ENCODE measurements around the gene ENPP7.

Gene ENPP7

DNA sequence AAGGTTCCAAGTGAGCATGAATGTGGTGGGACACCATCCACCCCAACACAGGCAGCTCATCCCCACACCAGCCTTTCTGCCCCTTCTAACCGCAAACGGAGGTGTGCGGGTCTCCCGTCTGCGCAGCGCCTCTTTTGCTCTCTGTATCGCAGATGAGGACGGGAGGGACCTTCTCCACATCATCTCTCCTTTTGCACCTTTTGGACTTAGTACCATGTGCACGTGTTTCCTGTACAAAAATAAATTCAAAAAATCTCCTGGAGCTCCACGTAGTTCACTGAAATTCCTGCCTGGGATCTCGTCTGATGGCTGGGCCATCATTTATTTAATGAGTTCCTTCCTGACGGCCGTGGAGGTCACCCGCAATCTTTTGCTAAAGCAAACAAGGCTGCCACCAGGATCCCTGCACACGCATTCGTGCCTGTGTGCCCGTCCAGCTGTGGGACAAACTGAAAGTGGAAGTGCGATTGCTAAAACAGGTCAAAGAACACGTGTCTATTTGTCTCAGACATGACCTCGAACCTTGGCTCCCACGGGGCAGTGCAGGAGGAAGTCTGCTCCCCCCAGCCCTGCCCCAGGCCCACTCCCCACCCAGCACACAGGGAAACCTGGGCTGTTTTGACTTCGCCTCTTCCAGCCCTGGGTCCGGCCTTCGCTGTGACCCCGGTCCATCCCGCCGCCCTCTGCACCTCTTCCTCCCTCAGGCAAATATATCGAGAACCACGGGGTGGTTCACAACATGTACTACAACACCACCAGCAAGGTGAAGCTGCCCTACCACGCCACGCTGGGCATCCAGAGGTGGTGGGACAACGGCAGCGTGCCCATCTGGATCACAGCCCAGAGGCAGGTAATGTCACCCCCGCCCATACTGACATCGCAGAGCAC is 2.3 kb downstream of the ENPP7 start:
- DNase-seq (ENCODE audit: low read depth) = no peak

- no peak for DNase-seq (ENCODE audit: low read depth)
Observed at GRCh38 chr17:79733692-79734070, 2.9 kb downstream of the ENPP7 start.

- DNase-seq (ENCODE audit: low read depth) = no peak
Observed at GRCh38 chr17:79735096-79735495, 4.4 kb downstream of the ENPP7 start.

DNA sequence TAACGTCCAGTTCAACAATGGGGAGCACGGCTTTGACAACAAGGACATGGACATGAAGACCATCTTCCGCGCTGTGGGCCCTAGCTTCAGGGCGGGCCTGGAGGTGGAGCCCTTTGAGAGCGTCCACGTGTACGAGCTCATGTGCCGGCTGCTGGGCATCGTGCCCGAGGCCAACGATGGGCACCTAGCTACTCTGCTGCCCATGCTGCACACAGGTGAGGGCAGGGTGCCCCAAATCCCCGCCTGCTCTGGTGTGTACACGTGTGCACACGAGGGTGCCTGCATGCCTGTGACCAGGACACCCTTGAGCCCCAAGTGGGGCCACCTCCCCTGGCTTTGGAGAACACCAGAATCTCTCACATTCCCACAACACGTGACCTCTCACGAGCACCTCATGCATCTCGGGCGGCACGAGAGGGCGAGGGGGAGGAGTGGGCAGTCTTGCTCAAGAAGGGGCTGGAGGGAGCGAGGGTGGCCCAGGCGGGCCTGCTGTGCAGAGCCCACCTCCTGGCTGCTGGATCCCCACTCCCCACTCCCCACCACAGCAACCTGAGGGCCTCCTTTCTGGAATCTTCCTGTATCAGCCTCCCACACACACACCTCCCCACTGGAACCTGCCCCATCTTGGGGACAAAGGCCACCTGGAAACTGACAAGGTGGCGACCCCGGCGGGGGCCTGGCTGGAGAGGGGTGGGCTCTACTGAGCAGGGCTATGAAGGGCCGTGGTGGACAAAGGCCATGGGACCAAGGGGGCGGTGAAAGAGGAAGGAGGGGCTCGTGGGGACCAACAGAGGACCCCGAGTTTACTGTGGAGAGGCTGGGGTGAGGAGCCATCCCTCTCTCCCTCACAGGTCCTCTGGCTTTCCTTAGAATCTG is 6.5 kb downstream of the ENPP7 start:
- DNase-seq (ENCODE audit: low read depth) = no peak

- DNase-seq (ENCODE audit: low read depth) = no peak
Observed at GRCh38 chr17:79737922-79738578, 7.3 kb downstream of the ENPP7 start.

DNA sequence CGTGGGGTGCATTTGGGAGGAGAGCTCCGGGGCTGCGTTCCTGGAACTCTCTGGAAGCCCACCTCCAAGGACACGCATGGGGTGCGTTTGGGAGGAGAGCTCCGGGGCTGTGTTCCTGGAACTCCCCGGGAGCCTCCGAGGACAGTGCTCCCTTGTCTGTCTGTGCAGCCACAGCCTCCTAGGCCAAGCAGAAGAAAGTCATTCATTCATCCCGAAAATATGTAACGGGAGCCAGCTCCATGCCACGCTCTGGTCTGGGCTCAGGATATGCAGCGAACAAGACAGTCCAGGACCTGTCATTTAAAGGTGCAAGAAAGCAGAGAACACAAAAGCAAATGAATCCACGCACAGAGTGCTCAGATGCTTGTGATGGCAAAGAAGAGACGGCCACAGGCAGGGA is 7.9 kb downstream of the ENPP7 start:
- no peak for DNase-seq (ENCODE audit: low read depth)

GRCh38 chr17:79739148-79740062 is 8.7 kb downstream of the ENPP7 start:
- no peak for DNase-seq (ENCODE audit: low read depth)

- no peak for DNase-seq (ENCODE audit: low read depth)
Observed at GRCh38 chr17:79740413-79740812, 9.7 kb downstream of the ENPP7 start.

- DNase-seq (ENCODE audit: low read depth) = no peak
Observed at GRCh38 chr17:79741401-79741750, 10.6 kb downstream of the ENPP7 start.

GRCh38 chr17:79741751-79742588 is 11.2 kb downstream of the ENPP7 start:
- peak; percentile 66 for DNase-seq (ENCODE audit: low read depth)

- no peak for DNase-seq (ENCODE audit: low read depth)
Observed at GRCh38 chr17:79742589-79742918, 11.8 kb downstream of the ENPP7 start.

DNA sequence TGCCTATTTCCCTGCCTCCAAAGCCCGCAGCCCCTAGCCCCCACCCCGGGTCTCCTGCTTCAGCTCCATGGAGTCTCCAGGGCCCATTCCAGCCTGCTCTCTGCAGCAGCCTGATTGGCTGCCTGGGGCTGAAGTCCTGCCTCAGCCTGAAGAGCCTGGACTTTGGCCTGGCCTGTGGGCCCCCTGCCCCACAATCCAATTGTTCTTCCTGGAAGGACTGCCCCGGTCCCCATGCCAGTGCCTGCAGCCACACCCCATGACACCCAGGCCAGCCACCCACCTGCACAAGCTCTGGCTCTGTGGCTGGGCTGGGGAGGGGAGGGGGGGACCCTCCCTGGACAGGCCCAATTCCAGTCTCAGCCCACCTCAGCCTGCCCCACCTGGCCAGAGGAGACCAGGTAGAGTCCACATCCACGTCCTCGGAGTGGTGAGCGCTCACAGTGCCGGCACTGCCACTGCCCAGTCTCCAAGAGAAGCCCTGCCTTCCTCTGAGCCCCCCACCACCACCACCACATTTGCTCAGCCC is 12.3 kb downstream of the ENPP7 start:
- no peak for DNase-seq (ENCODE audit: low read depth)

DNA sequence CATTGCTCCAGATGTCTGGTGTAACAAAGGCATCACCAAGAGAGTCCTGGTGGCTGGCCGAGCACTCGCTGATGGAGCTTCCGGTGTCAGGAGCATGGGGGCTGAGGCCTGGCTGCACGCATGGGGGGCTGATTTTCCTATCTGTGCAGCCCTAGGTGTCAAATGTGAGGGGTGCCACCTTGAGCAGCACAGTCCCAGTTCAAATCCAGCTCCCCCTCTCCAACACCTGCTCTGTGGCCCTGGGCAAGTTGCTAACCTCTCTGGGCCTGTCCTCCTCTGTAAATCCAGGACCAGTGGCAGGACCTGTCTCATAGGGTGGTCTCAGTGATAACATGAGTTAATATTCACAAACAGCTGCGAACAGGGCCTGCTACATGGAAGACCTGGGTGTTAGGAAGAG is 12.9 kb downstream of the ENPP7 start:
- no peak for DNase-seq (ENCODE audit: low read depth)

GRCh38 chr17:79745641-79746105 is 14.9 kb downstream of the ENPP7 start:
- no peak for DNase-seq (ENCODE audit: low read depth)

DNA sequence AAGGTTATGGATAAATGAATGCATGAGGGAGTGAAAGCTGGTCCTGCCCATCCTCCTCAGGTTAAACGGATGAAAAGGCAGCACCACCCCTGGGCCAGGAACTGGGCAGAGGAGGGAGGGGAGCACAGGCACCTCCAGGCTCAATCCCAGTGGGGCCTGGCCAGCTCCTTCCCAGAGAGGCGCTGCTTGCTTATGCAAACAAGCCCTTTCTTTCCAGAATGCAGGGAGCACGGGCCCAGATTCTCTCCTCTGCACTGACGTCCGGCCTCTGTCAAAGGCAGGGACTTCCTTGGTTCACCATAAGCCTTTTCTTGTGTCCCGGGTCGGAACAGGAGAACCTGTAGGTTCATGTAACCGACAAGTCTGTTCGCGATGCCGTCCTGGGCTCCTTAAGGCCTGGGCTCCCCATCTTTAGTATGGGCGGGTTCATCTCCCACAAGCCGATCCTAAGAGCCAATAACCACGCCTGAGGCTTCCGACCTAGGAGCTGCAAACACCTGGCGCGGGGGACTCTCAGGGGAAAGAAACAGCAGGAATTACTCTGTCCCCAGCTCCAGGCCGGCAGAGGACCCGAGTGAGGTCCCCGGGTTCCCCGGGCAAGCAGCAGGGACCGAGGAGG is 16.3 kb downstream of the ENPP7 start:
- DNase-seq (ENCODE audit: low read depth) = no peak

- no peak for DNase-seq (ENCODE audit: low read depth)
Observed at GRCh38 chr17:79747508-79748294, 17.0 kb downstream of the ENPP7 start.

- no peak for DNase-seq (ENCODE audit: low read depth)
Observed at GRCh38 chr17:79748295-79749099, 17.8 kb downstream of the ENPP7 start.

GRCh38 chr17:79749156-79749815 is 18.5 kb downstream of the ENPP7 start:
- no peak for DNase-seq (ENCODE audit: low read depth)

Measured in activated T-cell treated with anti-CD3 and anti-CD28 coated beads for 1 hour (primary cell).